ENCODE measurements around the gene LRRC49. TPM values are rescaled to one million over a fixed set of nuclear protein-coding genes. Genes with fewer than 3 reads are reported as not detected.

LRRC49 gene
- total RNA-seq, 1 donor from 2014 or later, result 2.7 TPM

DNA sequence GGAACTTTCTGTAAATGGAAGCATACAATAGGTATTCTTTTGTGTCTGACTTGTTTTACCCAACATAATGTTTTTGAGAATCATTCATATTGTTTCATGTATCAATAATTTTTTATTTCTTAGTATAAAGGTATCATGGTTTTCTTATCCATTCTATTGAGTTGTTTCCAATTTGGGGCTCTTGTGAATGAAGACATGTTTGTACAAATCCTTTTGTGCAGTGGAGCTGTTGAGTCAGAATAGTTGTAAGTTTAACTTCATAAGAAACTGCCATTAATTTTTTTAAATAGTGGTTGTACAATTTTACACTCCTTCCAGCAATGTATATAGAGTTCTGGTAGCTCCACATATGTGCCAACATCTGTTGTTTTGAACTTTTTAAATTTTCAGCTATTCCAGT is 163.5 kb downstream of the LRRC49 start:
- ATAC-seq, result no peak

- ATAC-seq, result no peak
Measured at GRCh38 chr15:71057143-71057542, 164.5 kb downstream of the LRRC49 start.

DNA sequence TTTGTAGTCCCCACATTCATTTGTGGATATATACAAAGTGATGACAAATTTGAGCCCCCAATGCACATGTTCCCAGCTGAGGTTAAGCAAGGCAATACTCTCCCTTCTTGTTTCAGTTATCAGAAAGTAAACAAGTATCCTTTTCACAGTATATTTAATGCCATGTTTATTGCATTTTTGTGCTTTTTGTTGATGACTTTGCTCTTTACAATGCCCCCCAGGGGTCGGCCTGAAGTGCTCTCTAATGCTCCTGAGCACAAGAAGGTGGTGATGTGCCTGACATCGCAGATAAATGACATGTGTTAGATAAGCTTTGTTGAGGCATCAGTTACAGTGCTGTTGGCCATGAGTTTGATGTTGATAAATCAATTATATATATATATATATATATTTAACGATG is 165.0 kb downstream of the LRRC49 start:
- no peak for ATAC-seq

DNA sequence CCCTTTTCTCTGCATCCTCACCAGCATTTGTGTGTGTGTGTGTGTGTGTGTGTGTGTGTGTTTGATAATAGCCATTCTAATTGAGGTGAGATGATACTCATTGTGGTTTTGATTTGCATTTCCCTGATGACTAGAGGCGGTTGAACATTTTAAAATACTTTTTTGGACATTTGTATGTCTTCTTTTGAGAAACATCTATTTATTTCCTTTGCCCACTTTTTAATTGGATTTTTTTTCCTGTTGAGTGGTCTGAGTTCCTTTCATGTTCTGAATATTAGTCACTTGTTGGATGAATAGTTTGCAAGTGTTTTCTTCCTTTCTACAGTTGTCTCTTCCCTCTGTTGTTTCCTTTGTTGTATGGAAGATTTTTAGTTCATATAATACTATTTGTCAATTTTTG is 168.4 kb downstream of the LRRC49 start:
- ATAC-seq, result no peak

DNA sequence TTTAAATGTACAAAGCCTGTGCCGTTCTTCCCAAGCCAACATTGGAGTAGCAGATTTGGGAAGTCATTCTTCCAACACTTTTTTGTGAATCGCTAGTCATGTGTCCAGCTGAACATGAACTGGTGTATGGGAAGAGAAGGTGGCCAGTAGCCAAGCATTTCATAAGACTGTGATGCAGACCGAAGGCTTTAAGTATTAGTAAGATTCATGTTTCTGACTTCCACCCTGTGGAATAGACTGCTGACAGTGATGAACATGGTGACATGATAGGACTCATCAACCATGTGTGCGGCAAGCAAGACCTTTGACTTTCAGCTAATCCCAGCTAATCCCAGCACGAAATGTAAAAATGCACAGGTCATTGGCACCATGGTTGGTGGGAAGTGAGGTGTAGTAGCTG is 174.4 kb downstream of the LRRC49 start:
- peak; percentile 83 for ATAC-seq

DNA sequence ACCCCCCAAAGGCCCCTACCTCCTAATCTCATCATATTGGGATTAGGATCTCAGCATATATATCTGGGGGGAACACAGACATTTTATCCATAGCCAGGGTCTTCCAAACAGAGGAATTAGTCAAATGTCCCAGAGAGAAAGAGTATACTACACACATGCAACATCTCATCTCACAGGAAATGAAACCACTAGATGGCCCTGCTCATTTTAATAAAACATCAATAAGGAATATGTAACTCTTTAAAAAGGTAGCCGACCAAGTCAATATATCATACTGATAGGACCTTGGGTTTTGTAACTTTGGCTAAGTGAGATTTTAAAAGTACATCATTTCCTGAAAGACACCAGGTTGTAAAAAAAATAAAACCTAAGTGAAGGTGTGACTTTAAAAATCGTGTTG is 177.1 kb downstream of the LRRC49 start:
- ATAC-seq, result no peak

DNA sequence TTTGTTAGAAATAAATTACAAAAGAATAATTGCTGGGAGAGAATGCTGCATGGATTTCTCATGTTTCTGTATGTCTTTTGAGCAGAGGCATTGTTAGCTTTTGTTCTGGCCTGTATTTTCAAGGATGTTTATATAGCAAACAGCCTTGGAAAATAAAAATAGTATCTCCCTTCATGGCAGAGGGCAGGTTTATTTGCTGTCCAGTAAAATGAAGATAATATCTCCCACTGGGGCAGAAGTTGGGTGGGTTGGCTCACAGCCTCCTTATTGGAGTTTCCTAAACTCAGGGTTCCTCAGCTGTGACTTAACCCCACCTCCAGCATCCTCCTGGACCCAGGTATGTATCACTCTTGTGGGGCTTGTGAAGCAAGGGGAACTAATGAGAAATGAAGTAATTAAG is 178.9 kb downstream of the LRRC49 start:
- ATAC-seq, result no peak

- no peak for ATAC-seq
Measured at GRCh38 chr15:71072423-71072822, 179.8 kb downstream of the LRRC49 start.

DNA sequence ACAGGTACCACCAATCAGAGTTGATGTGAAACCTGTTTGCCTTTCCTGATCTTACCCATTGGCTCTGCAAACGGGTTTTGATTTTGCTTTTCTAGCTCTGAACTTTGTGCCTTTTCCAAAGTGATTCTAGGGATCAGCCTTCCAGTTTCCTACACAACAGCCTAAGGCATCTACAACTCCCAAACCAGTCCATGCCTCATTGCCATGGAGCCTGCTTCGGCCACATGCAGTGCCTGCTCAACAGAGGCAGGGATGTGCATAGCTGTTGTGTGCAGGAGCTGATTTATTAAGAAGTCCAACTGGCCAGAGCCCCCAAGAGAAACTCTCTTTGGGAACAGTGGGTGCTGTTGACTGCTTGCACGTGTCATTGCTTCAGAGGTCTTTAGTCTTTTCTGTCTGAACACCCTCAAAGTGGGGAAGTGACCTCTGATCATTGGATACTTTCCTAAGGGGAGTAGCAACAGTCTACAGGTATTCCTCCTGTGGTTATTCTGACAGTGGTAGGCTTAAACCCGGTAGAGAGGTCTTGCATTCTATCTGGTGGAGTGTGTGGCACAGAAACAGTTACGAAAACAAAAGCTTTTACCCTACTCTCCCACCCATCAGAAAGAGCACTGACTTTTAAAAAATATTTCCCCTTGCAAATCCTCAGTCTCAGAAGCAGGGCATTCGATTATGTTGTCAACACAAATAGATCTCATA is 186.0 kb downstream of the LRRC49 start:
- no peak for ATAC-seq

DNA sequence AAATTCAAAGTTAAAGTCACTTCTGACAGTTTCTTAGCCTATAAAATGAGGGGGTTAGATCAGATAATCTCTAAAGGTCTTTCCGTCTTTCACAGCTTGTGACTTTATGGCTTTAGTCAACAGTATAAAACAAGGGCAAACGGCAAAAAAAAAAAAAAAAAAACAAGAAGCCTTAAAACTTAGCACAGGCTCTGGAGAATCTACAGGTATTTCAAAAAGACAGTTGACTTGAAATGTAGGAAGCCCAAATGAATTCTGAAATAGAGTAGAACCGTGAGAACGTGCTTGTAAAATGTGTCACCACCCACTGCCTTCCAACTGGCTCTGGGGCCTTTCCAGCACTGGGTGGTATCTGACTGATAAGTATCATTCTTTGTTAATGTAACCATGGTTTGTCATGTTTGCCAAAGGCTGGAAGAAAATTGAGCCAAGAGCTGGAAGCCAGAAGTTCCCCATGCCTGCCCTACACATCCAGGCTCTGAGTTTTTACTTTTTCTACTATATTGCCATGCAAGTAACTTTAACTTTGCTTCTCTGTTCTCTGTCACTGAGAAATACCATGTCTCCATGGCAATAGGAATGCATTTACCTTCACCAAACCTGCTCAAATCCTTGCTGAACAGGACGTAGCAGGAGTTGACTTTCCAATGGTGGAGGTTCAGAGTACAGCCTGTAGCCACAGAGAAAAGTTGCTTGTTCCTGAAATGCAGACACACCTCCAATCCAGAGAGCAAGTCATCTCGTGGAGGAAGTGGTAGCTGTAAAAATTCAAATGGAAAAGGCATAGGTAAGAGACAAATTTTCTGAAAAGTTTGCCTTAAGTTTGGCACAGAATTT is 186.8 kb downstream of the LRRC49 start:
- peak; percentile 67 for ATAC-seq

GRCh38 chr15:71080166-71080565 is 187.5 kb downstream of the LRRC49 start:
- ATAC-seq, result peak; percentile 71

GRCh38 chr15:71080705-71081104 is 188.1 kb downstream of the LRRC49 start:
- ATAC-seq, result peak; percentile 70

DNA sequence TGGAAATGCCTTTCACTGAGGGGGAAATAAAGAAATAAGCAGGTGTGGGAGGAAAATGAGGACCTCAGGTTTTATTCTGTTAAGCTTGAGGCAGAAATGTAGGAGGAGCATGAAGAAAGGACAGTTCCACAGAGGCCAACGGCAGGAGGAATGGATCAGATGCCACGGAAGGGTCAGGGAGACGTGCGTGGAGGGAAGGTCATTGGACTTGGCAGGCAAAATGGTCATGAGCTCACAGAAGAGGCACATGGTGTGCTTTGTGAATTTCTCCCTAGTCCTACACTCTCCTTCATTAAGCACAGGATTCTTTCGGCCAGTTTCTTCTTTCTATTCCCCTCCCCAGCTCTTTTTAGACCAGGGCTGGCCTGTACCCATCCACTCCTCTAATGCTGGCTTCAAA is 190.2 kb downstream of the LRRC49 start:
- no peak for ATAC-seq

GRCh38 chr15:71083349-71083748 is 190.7 kb downstream of the LRRC49 start:
- no peak for ATAC-seq

- ATAC-seq, result no peak
Measured at GRCh38 chr15:71084264-71084663, 191.6 kb downstream of the LRRC49 start.

DNA sequence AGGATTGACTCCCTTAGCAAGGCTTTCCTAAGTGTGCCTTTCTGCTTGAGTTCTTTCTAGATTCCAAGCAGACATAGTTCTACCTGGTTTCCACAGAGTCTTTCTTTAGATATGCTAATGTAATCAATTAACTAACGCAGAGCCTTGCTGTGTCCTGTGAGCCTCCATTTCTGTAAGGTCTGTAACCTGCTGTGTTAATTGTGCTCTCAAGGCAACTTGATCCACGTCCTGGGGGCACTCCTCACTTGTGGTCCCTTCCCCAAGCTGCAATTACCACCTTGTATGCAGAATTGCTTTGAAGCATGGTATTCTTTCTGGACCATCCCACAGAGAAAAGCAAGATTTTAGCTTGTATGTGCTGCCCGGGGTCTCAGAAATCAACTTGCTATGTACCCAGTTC is 193.2 kb downstream of the LRRC49 start:
- no peak for ATAC-seq

- no peak for ATAC-seq
Measured at GRCh38 chr15:71088155-71088554, 195.5 kb downstream of the LRRC49 start.

DNA sequence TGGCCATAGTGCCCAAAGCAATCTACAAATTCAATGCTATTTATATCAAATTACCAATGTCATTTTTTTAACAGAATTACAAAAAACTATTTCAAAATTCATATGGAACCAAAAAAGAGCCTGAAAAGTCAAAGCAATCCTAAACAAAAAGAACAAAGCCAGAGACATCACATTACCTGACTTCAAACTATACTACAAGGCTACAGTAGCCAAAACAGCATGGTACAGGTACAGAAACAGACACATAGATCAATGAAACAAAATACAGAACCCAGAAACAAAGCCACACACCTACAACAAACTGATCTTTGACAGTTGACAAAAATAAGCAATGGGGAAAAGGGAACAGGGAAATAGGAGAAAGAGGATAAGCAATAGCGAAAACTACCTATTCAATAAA is 196.1 kb downstream of the LRRC49 start:
- no peak for ATAC-seq

- no peak for ATAC-seq
Measured at GRCh38 chr15:71089801-71090200, 197.2 kb downstream of the LRRC49 start.

DNA sequence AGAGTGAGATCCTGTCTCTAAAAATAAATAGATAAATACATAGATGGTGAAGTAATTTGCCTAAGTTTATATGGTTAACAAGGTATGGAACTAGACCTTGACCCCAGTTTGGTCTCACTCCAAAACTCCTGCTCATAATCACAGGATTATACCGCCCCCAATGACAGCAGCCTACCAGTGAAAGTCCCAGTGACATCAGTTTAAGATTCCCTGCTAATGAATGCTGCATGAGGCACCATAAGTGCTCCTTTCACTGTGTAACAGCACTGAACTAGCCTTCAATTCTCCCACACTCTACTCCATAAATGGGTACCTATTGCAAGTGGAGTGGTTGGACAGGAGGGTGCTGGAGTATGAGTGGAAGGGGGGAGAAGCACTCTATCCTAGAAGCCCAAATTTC is 199.0 kb downstream of the LRRC49 start:
- ATAC-seq, result no peak

GRCh38 chr15:71092056-71092600 is 199.5 kb downstream of the LRRC49 start:
- ATAC-seq, result no peak

GRCh38 chr15:71093054-71094024 is 200.7 kb downstream of the LRRC49 start:
- ATAC-seq, result peak; percentile 96

DNA sequence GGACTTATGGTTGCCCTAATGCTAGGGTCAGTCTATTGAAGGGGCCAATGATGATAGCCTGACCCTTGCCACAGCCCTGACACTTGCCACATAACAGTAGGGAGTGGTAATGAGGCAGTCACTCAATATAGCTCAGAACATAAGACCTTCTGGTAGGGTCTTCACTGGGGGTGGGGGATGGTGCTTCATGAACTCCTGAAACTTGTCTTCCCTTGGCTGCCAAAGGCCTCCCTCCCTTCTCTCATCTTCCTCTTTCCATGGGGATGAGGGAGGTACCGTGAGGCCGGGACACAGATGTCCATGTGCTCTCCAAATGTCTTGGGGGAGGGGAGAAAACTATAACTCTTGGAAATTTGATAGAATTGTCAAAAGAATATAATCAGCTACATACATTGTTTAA is 201.5 kb downstream of the LRRC49 start:
- no peak for ATAC-seq
